GM20000 (cell line): Measurements from ENCODE around the gene ELAVL1.

Source experiments
- DNase-seq: peaks from one replicate; pipeline ENCODE4 v3.0.0; 2012; ENCODE audit warnings: low spot score
- CTCF ChIP-seq: IDR thresholded peaks from 2 replicates; pipeline ENCODE4 v1.5.1; 2012; ENCODE audit warnings: mild to moderate bottlenecking, control low read depth; ENCODE audit errors: extremely low read depth, missing control alignments

ELAVL1 gene

GRCh38 chr19:7983286-7983950 is 22.0 kb downstream of the ELAVL1 start:
- no peak for TF ChIP-seq CTCF
- no peak for DNase-seq

GRCh38 chr19:7982651-7983099 is 22.8 kb downstream of the ELAVL1 start:
- DNase-seq: no peak
- TF ChIP-seq CTCF: no peak

- no peak for DNase-seq
- TF ChIP-seq CTCF: no peak
Measured at GRCh38 chr19:7982103-7982502, 23.3 kb downstream of the ELAVL1 start.

- DNase-seq: no peak
- no peak for TF ChIP-seq CTCF
Measured at GRCh38 chr19:7981661-7982060, 23.8 kb downstream of the ELAVL1 start.

GRCh38 chr19:7981199-7981598 is 24.2 kb downstream of the ELAVL1 start:
- no peak for DNase-seq
- no peak for TF ChIP-seq CTCF

GRCh38 chr19:7980635-7981121 is 24.8 kb downstream of the ELAVL1 start:
- no peak for TF ChIP-seq CTCF
- no peak for DNase-seq

- no peak for DNase-seq
- no peak for TF ChIP-seq CTCF
Measured at GRCh38 chr19:7980168-7980567, 25.3 kb downstream of the ELAVL1 start.
